ENCODE measurements around the gene DRC3.
A peak's percentile ranks its signal among the peaks of the same experiment; 100 is the strongest.

The DRC3 gene

GRCh38 chr17:18016426-18016825 is 43.8 kb downstream of the DRC3 start:
- TF ChIP-seq ZFX (IDR thresholded peaks at IDR 0.05; ENCODE audit: borderline replicate concordance) (no peak), CTCF (IDR thresholded peaks at IDR 0.05) (no peak)
- H3K27ac ChIP-seq: no peak overlapping the region

- no peak for TF ChIP-seq CTCF (IDR thresholded peaks at IDR 0.05)
- TF ChIP-seq ZFX (IDR thresholded peaks at IDR 0.05; ENCODE audit: borderline replicate concordance): no peak
- no peak overlapping the region for H3K27ac ChIP-seq
Measured at GRCh38 chr17:18017958-18018357, 45.3 kb downstream of the DRC3 start.

GRCh38 chr17:18018411-18018921 is 45.8 kb downstream of the DRC3 start:
- no peak for TF ChIP-seq ZFX (IDR thresholded peaks at IDR 0.05; ENCODE audit: borderline replicate concordance)
- TF ChIP-seq CTCF (IDR thresholded peaks at IDR 0.05): no peak
- no peak overlapping the region for H3K27ac ChIP-seq

- no peak for TF ChIP-seq CTCF (IDR thresholded peaks at IDR 0.05)
- TF ChIP-seq ZFX (IDR thresholded peaks at IDR 0.05; ENCODE audit: borderline replicate concordance): no peak
- H3K27ac ChIP-seq: no peak overlapping the region
Measured at GRCh38 chr17:18019838-18020154, 47.1 kb downstream of the DRC3 start.

- no peak for TF ChIP-seq ZFX (IDR thresholded peaks at IDR 0.05; ENCODE audit: borderline replicate concordance)
- H3K27ac ChIP-seq: no peak overlapping the region; the same call in 1 of the 2 replicates
Measured at GRCh38 chr17:18020971-18021370, 48.3 kb downstream of the DRC3 start.

GRCh38 chr17:18021372-18021771 is 48.7 kb downstream of the DRC3 start:
- TF ChIP-seq CTCF (IDR thresholded peaks at IDR 0.05) (no peak), ZFX (IDR thresholded peaks at IDR 0.05; ENCODE audit: borderline replicate concordance) (no peak)
- H3K27ac ChIP-seq: peak overlapping the region; percentile 18; the same call in 1 of the 2 replicates

- TF ChIP-seq CTCF (IDR thresholded peaks at IDR 0.05): no peak
- no peak for TF ChIP-seq ZFX (IDR thresholded peaks at IDR 0.05; ENCODE audit: borderline replicate concordance)
- H3K27ac ChIP-seq: no peak overlapping the region
Measured at GRCh38 chr17:18025241-18025944, 52.7 kb downstream of the DRC3 start.
